ENCODE results near the gene PHF13. TPM values are rescaled to one million over a fixed set of nuclear protein-coding genes. Genes with fewer than 3 reads are reported as not detected.

The PHF13 gene
- total and polyA plus RNA-seq, 9 of the 15 experiments (the other 6 are each of a cell fraction or from before 2014, with no cell fraction given), result 1.8 to 36.1 (median 11.7) TPM

DNA sequence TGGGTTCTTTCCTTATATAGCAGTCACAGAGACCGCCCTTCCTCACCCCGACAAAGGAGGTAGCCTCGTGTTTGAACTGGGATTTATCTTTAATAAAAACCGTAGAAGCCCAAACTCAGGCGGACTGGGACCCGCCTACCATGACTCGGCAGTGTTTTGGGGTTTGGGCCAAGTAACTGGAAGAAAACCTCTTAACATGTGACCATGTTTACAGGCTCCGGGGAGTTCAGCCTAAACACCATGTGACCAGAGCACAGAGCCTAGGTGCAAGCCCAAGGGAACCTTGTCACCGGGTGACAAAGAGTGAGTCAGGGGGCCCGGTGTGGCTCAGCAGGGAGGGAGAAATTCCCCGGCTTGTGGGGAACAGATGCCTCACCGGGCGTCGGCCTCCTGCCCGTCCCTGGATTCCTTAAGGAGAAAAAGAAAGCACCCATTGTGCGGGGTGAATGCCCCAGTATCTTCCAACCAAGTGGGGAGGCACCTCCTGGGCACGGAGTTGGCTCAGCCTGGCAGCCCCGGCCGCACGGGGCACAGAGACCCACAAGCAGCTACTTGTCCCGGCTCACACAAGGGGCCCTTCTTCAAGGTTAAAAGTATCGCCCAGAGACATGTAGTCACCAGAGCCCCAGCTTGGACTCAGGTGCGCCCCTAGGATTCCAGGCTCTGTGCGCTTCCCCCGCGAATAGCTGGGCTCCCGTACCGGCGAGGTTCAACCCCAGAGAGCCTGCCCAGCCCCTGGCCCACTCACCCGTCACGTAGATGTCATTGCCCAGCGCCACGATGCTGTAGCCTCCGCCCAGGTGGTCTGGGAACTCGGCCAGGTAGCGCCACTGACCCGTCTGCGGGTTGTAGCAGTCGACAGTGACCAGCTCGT lies 12.2 kb upstream of the PHF13 start (continued):
- peak; percentile 71 for TF ChIP-seq TBP (optimal IDR thresholded peaks at IDR 0.05; ENCODE audit: low read depth, low read length)
- no peak for TF ChIP-seq ZBTB17 (CRISPR knock-in tag; IDR thresholded peaks at IDR 0.05)
- no peak for TF ChIP-seq KDM2B (CRISPR knock-in tag; IDR thresholded peaks at IDR 0.05)
- TF ChIP-seq, protein P1, sequence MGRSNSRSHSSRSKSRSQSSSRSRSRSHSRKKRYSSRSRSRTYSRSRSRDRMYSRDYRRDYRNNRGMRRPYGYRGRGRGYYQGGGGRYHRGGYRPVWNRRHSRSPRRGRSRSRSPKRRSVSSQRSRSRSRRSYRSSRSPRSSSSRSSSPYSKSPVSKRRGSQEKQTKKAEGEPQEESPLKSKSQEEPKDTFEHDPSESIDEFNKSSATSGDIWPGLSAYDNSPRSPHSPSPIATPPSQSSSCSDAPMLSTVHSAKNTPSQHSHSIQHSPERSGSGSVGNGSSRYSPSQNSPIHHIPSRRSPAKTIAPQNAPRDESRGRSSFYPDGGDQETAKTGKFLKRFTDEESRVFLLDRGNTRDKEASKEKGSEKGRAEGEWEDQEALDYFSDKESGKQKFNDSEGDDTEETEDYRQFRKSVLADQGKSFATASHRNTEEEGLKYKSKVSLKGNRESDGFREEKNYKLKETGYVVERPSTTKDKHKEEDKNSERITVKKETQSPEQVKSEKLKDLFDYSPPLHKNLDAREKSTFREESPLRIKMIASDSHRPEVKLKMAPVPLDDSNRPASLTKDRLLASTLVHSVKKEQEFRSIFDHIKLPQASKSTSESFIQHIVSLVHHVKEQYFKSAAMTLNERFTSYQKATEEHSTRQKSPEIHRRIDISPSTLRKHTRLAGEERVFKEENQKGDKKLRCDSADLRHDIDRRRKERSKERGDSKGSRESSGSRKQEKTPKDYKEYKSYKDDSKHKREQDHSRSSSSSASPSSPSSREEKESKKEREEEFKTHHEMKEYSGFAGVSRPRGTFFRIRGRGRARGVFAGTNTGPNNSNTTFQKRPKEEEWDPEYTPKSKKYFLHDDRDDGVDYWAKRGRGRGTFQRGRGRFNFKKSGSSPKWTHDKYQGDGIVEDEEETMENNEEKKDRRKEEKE (IDR thresholded peaks at IDR 0.05; ENCODE audit: borderline replicate concordance in 1 of 2, control insufficient read depth in 1 of 2, low read depth in 2 of 2, low read length in 1 of 2), result 0 out of 4 replicates have a peak, but pooled peaks of 1 of the 2 experiments have one; percentile 43
- peak; percentile 56 for TF ChIP-seq KDM5B (IDR thresholded peaks at IDR 0.05; ENCODE audit: insufficient replicate concordance, low read depth, low read length)
- peak; percentile 29; the same call in 1 of the 2 replicates for TF ChIP-seq CBFB (CRISPR knock-in tag; IDR thresholded peaks at IDR 0.05)
- TF ChIP-seq, protein P2, sequence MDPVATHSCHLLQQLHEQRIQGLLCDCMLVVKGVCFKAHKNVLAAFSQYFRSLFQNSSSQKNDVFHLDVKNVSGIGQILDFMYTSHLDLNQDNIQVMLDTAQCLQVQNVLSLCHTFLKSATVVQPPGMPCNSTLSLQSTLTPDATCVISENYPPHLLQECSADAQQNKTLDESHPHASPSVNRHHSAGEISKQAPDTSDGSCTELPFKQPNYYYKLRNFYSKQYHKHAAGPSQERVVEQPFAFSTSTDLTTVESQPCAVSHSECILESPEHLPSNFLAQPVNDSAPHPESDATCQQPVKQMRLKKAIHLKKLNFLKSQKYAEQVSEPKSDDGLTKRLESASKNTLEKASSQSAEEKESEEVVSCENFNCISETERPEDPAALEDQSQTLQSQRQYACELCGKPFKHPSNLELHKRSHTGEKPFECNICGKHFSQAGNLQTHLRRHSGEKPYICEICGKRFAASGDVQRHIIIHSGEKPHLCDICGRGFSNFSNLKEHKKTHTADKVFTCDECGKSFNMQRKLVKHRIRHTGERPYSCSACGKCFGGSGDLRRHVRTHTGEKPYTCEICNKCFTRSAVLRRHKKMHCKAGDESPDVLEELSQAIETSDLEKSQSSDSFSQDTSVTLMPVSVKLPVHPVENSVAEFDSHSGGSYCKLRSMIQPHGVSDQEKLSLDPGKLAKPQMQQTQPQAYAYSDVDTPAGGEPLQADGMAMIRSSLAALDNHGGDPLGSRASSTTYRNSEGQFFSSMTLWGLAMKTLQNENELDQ (CRISPR knock-in tag; IDR thresholded peaks at IDR 0.05; ENCODE audit: borderline replicate concordance), result no peak
- peak in 1 of 2 experiments; percentile 55; a peak in 2 of 4 replicates for TF ChIP-seq TBL1XR1 (IDR thresholded peaks at IDR 0.05; ENCODE audit: low read length in 2 of 2)
- no peak for TF ChIP-seq PHF21A (IDR thresholded peaks at IDR 0.05; ENCODE audit: borderline replicate concordance, low read depth)
- peak; percentile 19; the same call in 1 of the 2 replicates for TF ChIP-seq SMAD4 (CRISPR knock-in tag; conservative IDR thresholded peaks at IDR 0.05)
- TF ChIP-seq, protein P3, sequence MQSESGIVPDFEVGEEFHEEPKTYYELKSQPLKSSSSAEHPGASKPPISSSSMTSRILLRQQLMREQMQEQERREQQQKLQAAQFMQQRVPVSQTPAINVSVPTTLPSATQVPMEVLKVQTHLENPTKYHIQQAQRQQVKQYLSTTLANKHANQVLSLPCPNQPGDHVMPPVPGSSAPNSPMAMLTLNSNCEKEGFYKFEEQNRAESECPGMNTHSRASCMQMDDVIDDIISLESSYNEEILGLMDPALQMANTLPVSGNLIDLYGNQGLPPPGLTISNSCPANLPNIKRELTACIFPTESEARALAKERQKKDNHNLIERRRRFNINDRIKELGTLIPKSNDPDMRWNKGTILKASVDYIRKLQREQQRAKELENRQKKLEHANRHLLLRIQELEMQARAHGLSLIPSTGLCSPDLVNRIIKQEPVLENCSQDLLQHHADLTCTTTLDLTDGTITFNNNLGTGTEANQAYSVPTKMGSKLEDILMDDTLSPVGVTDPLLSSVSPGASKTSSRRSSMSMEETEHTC (IDR thresholded peaks at IDR 0.05), result peak; percentile 93
- TF ChIP-seq FOSL1 (tag; conservative IDR thresholded peaks at IDR 0.05), result peak; percentile 98
- no peak for TF ChIP-seq ZNF140 (CRISPR knock-in tag; IDR thresholded peaks at IDR 0.05)
- TF ChIP-seq, protein P4, sequence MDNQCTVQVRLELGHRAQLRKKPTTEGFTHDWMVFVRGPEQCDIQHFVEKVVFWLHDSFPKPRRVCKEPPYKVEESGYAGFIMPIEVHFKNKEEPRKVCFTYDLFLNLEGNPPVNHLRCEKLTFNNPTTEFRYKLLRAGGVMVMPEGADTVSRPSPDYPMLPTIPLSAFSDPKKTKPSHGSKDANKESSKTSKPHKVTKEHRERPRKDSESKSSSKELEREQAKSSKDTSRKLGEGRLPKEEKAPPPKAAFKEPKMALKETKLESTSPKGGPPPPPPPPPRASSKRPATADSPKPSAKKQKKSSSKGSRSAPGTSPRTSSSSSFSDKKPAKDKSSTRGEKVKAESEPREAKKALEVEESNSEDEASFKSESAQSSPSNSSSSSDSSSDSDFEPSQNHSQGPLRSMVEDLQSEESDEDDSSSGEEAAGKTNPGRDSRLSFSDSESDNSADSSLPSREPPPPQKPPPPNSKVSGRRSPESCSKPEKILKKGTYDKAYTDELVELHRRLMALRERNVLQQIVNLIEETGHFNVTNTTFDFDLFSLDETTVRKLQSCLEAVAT (IDR thresholded peaks at IDR 0.05), result peak in 1 of 2 experiments; percentile 52; a peak in 1 of 4 replicates
- TF ChIP-seq, protein P5, sequence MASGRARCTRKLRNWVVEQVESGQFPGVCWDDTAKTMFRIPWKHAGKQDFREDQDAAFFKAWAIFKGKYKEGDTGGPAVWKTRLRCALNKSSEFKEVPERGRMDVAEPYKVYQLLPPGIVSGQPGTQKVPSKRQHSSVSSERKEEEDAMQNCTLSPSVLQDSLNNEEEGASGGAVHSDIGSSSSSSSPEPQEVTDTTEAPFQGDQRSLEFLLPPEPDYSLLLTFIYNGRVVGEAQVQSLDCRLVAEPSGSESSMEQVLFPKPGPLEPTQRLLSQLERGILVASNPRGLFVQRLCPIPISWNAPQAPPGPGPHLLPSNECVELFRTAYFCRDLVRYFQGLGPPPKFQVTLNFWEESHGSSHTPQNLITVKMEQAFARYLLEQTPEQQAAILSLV (tag; IDR thresholded peaks at IDR 0.05), result no peak
- TF ChIP-seq POLR2H (tag; IDR thresholded peaks at IDR 0.05; ENCODE audit: low read depth), result peak; percentile 62

Measured in K562 (cell line).